ENCODE data around the gene HDAC4. TPM values are rescaled to one million over a fixed set of nuclear protein-coding genes. Genes with fewer than 3 reads are reported as not detected.

HDAC4 gene
- total RNA-seq, 1 donor from 2014 or later, result 39.0 TPM

DNA sequence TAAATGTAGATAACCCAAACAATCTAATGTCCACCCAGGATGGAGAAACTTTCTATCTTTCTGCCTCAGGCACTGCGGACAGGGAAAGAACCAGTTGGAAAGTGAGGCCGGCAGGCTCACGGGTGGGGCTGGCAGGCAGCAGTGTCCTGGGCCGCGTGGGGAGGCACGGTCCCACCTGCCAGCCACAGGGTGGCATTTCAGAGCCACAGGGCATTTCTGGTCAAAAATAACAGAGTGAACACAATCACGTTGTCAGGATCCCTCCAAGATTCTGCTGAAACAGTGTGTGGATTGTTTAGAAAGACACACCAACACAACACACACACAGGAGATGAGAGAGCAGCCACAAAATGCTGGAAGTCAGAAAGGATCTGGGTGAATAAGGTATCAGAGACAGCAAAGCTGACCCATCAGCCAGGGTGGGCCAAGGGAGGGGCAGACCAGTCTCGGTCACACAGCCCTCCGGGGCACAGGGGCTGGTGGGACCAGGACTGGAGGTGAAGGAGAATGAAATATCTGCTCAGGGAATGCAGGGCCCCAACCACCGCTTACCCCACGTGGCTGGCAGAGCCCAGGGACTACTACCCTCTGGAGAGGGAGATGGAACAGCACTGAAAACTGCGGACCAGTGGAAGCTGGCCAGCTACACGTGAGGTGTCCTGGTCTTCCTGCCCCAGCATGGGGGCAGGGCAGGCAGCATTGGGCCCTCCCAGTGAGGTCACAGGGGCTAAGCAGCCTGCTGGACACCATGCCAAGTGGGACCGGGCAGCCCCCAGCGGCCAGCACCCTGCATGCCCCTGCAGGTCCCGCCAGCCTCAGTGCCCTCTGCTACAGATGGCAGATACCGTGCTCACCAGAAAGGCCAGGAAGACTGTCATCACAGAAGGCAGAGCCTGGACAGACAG is 173.9 kb downstream of the HDAC4 start:
- TF ChIP-seq, protein P1, sequence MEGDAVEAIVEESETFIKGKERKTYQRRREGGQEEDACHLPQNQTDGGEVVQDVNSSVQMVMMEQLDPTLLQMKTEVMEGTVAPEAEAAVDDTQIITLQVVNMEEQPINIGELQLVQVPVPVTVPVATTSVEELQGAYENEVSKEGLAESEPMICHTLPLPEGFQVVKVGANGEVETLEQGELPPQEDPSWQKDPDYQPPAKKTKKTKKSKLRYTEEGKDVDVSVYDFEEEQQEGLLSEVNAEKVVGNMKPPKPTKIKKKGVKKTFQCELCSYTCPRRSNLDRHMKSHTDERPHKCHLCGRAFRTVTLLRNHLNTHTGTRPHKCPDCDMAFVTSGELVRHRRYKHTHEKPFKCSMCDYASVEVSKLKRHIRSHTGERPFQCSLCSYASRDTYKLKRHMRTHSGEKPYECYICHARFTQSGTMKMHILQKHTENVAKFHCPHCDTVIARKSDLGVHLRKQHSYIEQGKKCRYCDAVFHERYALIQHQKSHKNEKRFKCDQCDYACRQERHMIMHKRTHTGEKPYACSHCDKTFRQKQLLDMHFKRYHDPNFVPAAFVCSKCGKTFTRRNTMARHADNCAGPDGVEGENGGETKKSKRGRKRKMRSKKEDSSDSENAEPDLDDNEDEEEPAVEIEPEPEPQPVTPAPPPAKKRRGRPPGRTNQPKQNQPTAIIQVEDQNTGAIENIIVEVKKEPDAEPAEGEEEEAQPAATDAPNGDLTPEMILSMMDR (conservative IDR thresholded peaks at IDR 0.05), result no peak
- H3K27me3 Mint-ChIP-seq, result no peaks in the 10 kb centered on the region
- peaks cover 63% of the 10 kb centered on the region for H3K4me1 Mint-ChIP-seq (ENCODE audit: unreplicated experiment)
- H3K4me3 Mint-ChIP-seq, result no peak overlapping the region
- no peaks in the 10 kb centered on the region for H3K9me3 Mint-ChIP-seq
- H3K36me3 Mint-ChIP-seq, result no peaks in the 10 kb centered on the region
- peak overlapping the region; percentile 74 for H3K27ac Mint-ChIP-seq
- no peak for DNase-seq (ENCODE audit: extremely low spot score, unreplicated experiment)

DNA sequence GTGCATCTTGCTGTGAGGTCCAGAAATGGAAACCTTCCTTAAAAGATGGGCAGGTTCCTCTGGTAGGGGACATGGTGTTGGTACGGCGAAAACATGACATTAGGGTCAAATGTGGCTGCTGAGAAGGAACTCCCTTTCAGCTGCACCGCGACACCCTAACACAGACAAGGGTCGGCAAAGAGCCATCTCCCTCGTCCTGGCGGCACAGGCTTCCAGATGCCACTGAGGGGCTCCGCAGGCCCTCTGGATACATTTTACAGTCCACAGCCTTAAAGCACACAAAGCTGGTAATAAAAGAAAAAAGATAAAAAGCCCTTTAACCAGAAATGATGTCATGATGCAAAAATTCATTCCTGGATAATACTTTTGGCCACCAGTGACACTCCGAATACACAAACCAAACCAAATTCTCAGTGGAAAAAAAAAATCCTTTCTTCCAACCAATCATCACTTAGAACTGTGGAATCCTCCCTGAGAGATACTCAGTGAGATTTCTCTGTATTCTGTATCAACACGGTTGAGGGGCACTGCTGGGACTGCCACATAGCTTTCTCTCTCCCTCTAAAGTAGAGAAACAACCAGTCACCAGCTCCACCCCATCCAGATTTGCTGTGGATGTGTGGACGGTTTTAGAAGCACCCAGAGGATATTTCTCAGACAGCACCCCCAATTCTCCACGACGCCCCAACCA is 174.8 kb downstream of the HDAC4 start:
- DNase-seq (ENCODE audit: extremely low spot score, unreplicated experiment), result no peak
- TF ChIP-seq, protein P1 (conservative IDR thresholded peaks at IDR 0.05), result no peak
- no peak overlapping the region for H3K4me3 Mint-ChIP-seq
- H3K27ac Mint-ChIP-seq, result peak overlapping the region; percentile 74
- no peaks in the 10 kb centered on the region for H3K9me3 Mint-ChIP-seq
- H3K27me3 Mint-ChIP-seq, result no peaks in the 10 kb centered on the region
- H3K4me1 Mint-ChIP-seq (ENCODE audit: unreplicated experiment), result peaks cover 64% of the 10 kb centered on the region
- no peaks in the 10 kb centered on the region for H3K36me3 Mint-ChIP-seq

DNA sequence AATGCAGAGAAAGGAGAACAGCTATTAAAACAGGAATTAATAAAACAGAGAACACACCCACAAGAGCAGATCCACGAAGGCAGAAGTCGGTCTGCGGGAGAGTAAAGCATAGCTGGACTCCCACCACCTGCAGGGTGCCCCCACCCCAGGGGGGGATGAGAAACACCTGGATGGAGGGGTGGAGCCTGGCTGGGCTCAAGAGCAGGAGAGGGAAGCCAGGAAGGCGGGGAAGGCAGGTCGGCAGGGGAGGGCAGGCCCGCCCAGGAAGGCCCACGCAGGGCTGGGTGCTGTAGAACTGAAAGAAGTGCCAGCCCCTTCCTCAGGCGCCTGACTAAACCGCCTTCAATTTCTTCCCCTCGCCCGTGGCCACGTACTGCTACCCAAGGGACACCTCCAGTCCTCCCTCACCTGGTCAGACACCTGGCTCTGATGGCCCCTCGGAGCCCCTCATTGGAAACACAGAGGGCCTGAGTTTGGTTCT is 175.4 kb downstream of the HDAC4 start:
- Mint-ChIP-seq H3K4me3 (no peak overlapping the region), H3K36me3 (no peaks in the 10 kb centered on the region), H3K4me1 (ENCODE audit: unreplicated experiment) (peaks cover 64% of the 10 kb centered on the region), H3K27ac (peak overlapping the region; percentile 74), H3K9me3 (no peaks in the 10 kb centered on the region), H3K27me3 (no peaks in the 10 kb centered on the region)
- TF ChIP-seq, protein P1 (conservative IDR thresholded peaks at IDR 0.05), result no peak
- DNase-seq (ENCODE audit: extremely low spot score, unreplicated experiment), result no peak

DNA sequence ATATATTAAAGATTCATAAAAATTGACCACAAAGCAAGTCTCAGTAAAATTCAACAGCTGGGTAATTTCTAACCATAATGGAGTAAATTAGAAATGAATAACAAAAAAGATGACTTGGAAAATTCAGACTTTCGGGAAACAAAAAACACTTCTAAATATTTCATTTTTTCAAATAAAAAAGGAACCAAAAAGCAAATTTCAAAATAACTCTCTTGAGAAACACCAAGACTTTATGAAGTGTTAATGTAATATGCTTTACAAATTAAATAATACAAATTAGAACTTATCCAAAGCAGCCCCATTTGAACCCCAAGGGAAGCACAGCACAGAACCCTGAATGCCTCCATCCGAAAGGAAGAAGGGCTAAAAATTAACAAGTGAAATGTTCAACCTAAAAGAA is 175.9 kb downstream of the HDAC4 start:
- no peaks in the 10 kb centered on the region for H3K9me3 Mint-ChIP-seq

DNA sequence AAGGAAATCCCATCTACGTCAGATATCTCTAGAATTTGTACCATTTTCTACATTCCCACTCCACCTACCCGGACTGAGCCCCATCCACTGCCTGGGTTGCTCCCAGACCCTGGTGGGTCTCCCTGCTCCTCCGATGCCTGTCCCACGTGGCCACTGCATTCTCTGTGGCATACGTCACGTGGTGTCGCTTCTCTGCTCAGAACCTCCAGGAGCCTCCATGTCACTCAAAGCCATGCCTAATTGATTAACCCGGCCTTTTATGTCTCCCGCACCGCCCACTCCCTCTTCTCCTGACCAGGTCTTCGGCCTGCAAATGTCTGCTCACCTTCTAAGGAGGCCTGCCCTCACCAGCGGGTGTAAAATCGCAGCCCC is 176.6 kb downstream of the HDAC4 start:
- peak overlapping the region; percentile 13 for H3K27ac Mint-ChIP-seq
- no peak for DNase-seq (ENCODE audit: extremely low spot score, unreplicated experiment)
- no peaks in the 10 kb centered on the region for H3K36me3 Mint-ChIP-seq
- H3K4me1 Mint-ChIP-seq (ENCODE audit: unreplicated experiment), result peaks cover 55% of the 10 kb centered on the region
- H3K27me3 Mint-ChIP-seq, result no peaks in the 10 kb centered on the region
- TF ChIP-seq, protein P1 (conservative IDR thresholded peaks at IDR 0.05), result no peak
- no peaks in the 10 kb centered on the region for H3K9me3 Mint-ChIP-seq
- peak overlapping the region; percentile 57 for H3K4me3 Mint-ChIP-seq

More for the DNA sequence above, 175.9 kb downstream of the HDAC4 start:
- H3K4me1 Mint-ChIP-seq (ENCODE audit: unreplicated experiment), result peaks cover 62% of the 10 kb centered on the region
- no peaks in the 10 kb centered on the region for H3K36me3 Mint-ChIP-seq
- TF ChIP-seq, protein P1 (conservative IDR thresholded peaks at IDR 0.05), result no peak
- no peak overlapping the region for H3K27ac Mint-ChIP-seq
- no peak overlapping the region for H3K4me3 Mint-ChIP-seq
- H3K27me3 Mint-ChIP-seq, result no peaks in the 10 kb centered on the region
- DNase-seq (ENCODE audit: extremely low spot score, unreplicated experiment), result no peak

Measured in type B pancreatic cell (in vitro differentiated cells).